K562 (cell line): Measurements from ENCODE around the gene COMMD8. TPM values are rescaled to one million over a fixed set of nuclear protein-coding genes. Genes with fewer than 3 reads are reported as not detected.

Source experiments
- ATAC-seq: fragments of 200-7000 bp; cut with Tn5 transposase; 3 replicates; pipeline ENCODE4 v1.9.1; 2020; ENCODE audit warnings: moderate library complexity
- BruUV-seq: library from RNA; stranded (reverse); fragments of 400-500 nt; replicated peaks from 2 replicates; lab custom pipeline; 2021; lab: Mats Ljungman, UMichigan
- CTCF ChIA-PET: fragments of 300-600 bp; formaldehyde crosslinking; extraction: SDS; loops from one replicate; lab custom pipeline; 2021; ENCODE audit warnings: low intra/inter-chr PET ratio; lab: Yijun Ruan, JAX
- POLR2A ChIA-PET: fragments of 300-600, 350-650 bp; sonication (Branson Sonifier 250); formaldehyde crosslinking; extraction: SDS; loops from one replicate; lab custom pipeline; 2021; ENCODE audit warnings: antibody characterized with exemption, inconsistent platforms; lab: Yijun Ruan, JAX
- DNase-seq, 4 experiments: peaks; one replicate each; pipeline versions ENCODE4 v3.0.0 to v3.0.0-alpha.2; 2011 to 2018; ENCODE audit warnings: low spot score in 3 of 4, mixed read lengths in 3 of 4; ENCODE audit errors: extremely low read depth in 1 of 4
- FAIRE-seq: peaks from 2 replicates; lab custom pipeline; 2011; peaks lifted over from hg19 to GRCh38; lab: Jason Lieb, UNC
- H2AFZ ChIP-seq: 2 replicates; pipeline ENCODE4 v1.6.0; 2011; ENCODE audit warnings: low read depth, low read length, control low read depth, inconsistent platforms
- H3K27ac ChIP-seq: fragments of 200-600 bp; 3 replicates; pipeline ENCODE4 v1.8.0; 2011; ENCODE audit warnings: low read depth, mild to moderate bottlenecking, control low read depth, inconsistent platforms, low read length, moderate library complexity, mixed read lengths; ENCODE audit errors: extremely low read depth
- H3K27me3 ChIP-seq, 2 experiments: fragments of 300-600 bp in 1 of 2; 2 replicates in 1 of 2; 3 replicates in 1 of 2; pipeline versions ENCODE4 v1.6.0 to v1.8.0; 2011; ENCODE audit warnings: inconsistent platforms in 2 of 2, low read length in 2 of 2, mild to moderate bottlenecking in 1 of 2, mixed read lengths in 1 of 2, moderate library complexity in 1 of 2; ENCODE audit not compliant: control insufficient read depth in 2 of 2, insufficient read depth in 2 of 2
- H3K36me3 ChIP-seq: fragments of 300-600 bp; 3 replicates; pipeline ENCODE4 v1.8.0; 2011; ENCODE audit warnings: mild to moderate bottlenecking, low read length, inconsistent platforms; ENCODE audit not compliant: control insufficient read depth, insufficient read depth
- H3K4me1 ChIP-seq, 2 experiments: fragments of 200-600 bp in 1 of 2; replicated peaks in 1 of 2; 2 replicates in 1 of 2; 3 replicates in 1 of 2; pipeline versions ENCODE4 v1.5.1 to v1.8.0; 2011; ENCODE audit warnings: inconsistent platforms in 2 of 2, low read length in 2 of 2, mild to moderate bottlenecking in 1 of 2, mixed read lengths in 1 of 2, moderate library complexity in 1 of 2; ENCODE audit not compliant: control insufficient read depth in 2 of 2, insufficient read depth in 2 of 2
- H3K4me2 ChIP-seq: 2 replicates; pipeline ENCODE4 v1.6.1; 2011; ENCODE audit warnings: low read length, control low read depth, inconsistent platforms, mixed read lengths; ENCODE audit not compliant: insufficient read depth
- H3K4me3 ChIP-seq: fragments of 200-600 bp; sonication (generic), shearing (Covaris generic); 2 replicates; pipeline ENCODE4 v1.5.1; 2016; ENCODE audit warnings: control low read depth, inconsistent platforms
- H3K79me2 ChIP-seq: fragments of 200-600 bp; 3 replicates; pipeline ENCODE4 v1.8.0; 2011; ENCODE audit warnings: low read length, inconsistent platforms; ENCODE audit not compliant: control insufficient read depth, insufficient read depth
- H3K9ac ChIP-seq, 2 experiments: 2 replicates each; pipeline versions ENCODE4 v1.6.0 to v1.6.1; 2011; ENCODE audit warnings: low read depth in 2 of 2, low read length in 2 of 2, control low read depth in 1 of 2, inconsistent platforms in 1 of 2, mild to moderate bottlenecking in 1 of 2, mixed read lengths in 1 of 2; ENCODE audit not compliant: insufficient read depth in 1 of 2
- H3K9me1 ChIP-seq: one replicate; pipeline ENCODE4 v1.6.0; 2011; ENCODE audit warnings: inconsistent platforms, mild to moderate bottlenecking, low read length, moderate library complexity; ENCODE audit not compliant: control insufficient read depth, insufficient read depth
- H3K9me3 ChIP-seq: replicated peaks from 2 replicates; pipeline ENCODE4 v1.5.1; 2011; ENCODE audit warnings: low read depth, low read length, inconsistent platforms; ENCODE audit not compliant: control insufficient read depth, insufficient read depth
- H4K20me1 ChIP-seq: replicated peaks from 2 replicates; pipeline ENCODE4 v1.6.1; 2011; ENCODE audit warnings: low read length, inconsistent platforms, mixed read lengths; ENCODE audit not compliant: control insufficient read depth, insufficient read depth
- SRF ChIP-seq, 2 experiments: fragments of 250-450, 450-650 bp in 1 of 2; sonication (Bioruptor Pico) in 1 of 2; sonication (generic) in 1 of 2; formaldehyde crosslinking; IDR thresholded peaks; 2 replicates each; pipeline versions ENCODE4 v1.5.0 to v1.5.1; 2020 to 2022; ENCODE audit warnings: mild to moderate bottlenecking in 1 of 2, missing genetic modification reagents in 1 of 2
- ZNF175 ChIP-seq: fragments of 200-800 bp; sonication (Bioruptor generic); IDR thresholded peaks from 2 replicates; pipeline ENCODE4 v1.6.1; 2016; ENCODE audit warnings: low read depth, mild to moderate bottlenecking, missing genetic modification characterization, missing compliant biosample characterization
- ZNF24 ChIP-seq: fragments of 450-650 bp; IDR thresholded peaks from 2 replicates; pipeline ENCODE4 v1.6.1; 2016
- WGBS: fragments of 100-300 bp; shearing (Covaris generic); methylation state at CpG from one replicate; pipeline ENCODE4 v1.1.6; 2016; ENCODE audit warnings: low coverage, mixed read lengths; ENCODE audit not compliant: insufficient coverage; ENCODE audit errors: missing lambda C conversion rate; 5-methylcytosine and 5-hydroxymethylcytosine counted together
- in situ Hi-C: fragments of 300-500 bp; cut with MboI; formaldehyde crosslinking; loops from 4 replicates; pipeline ENCODE4 v1.15.0; 2018; ENCODE audit warnings: inconsistent platforms, mixed read lengths
- intact Hi-C: fragments of 100-400 bp; cut with micrococcal nuclease; formaldehyde crosslinking; loops from 2 replicates; pipeline ENCODE4 v1.14.2; 2022
- polyA plus RNA-seq, 8 experiments: library from polyadenylated mRNA; depleted of rRNA in 4 of 8; stranded (reverse) in 5 of 8; unstranded in 3 of 8; fragments of >200 nt; fragmentation: Nextera tagmentation in 2 of 8; fragmentation: Illumina TruSeq in 1 of 8; extraction: Ambion mirVana in 2 of 8; extraction: Trizol in 1 of 8; gene quantifications; 2 replicates each; pipeline versions ENCODE4 v1.2.1 to v1.2.3, GENCODE V29; 2011 to 2014; ENCODE audit warnings: inconsistent platforms in 1 of 8, missing spikeins in 1 of 8
- total RNA-seq, 7 experiments: library from RNA; depleted of rRNA in 6 of 7; stranded (reverse); fragments of >200 nt in 6 of 7; fragmentation: Illumina TruSeq in 2 of 7; extraction: Trizol in 2 of 7; gene quantifications; 2 replicates each; pipeline versions ENCODE4 v1.2.1 to v1.2.3, GENCODE V29; 2011 to 2021; ENCODE audit warnings: low replicate concordance in 1 of 7
- TF ChIP-seq, protein P1 (sequence below), 2 experiments: fragments of 250-450 bp in 1 of 2; fragments of 450-650 bp in 1 of 2; sonication (Bioruptor Pico) in 1 of 2; IDR thresholded peaks; 2 replicates each; pipeline versions ENCODE4 v1.6.1 to v1.8.0; 2016 to 2021; ENCODE audit warnings: mild to moderate bottlenecking in 2 of 2, moderate library complexity in 2 of 2, missing compliant biosample characterization in 1 of 2, missing genetic modification characterization in 1 of 2

COMMD8 gene
- total and polyA plus RNA-seq, 9 of the 15 experiments (the other 6 are each of a cell fraction or from before 2014, with no cell fraction given), result 7.6 to 41.0 (median 13.1) TPM

DNA sequence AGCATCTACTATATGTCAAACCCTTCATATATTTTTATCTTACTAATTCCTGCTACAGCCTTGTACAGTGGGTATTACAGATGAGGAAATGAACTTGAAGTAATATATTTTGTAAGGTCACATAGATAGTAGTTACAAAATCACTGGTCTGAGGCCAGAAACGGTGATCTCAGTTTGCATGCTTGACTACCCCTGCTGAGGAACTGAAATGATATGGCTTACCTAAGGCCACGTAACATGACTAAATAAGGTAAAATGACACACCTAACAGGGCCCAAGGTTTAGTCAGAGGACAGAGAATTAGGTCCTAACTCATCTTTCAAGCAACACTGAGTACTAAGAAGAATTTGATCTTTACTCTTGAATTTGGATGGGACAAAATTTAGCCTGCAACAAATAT is 1.5 kb upstream of the COMMD8 start:
- no TSS peak for BruUV-seq
- Histone ChIP-seq H3K27me3 (no peaks in the 10 kb centered on the region), H3K27ac (no peak overlapping the region), H3K4me2 (no peak overlapping the region), H4K20me1 (no peaks in the 10 kb centered on the region), H3K4me3 (no peak overlapping the region), H3K4me1 (peaks cover 2 to 5% of the 10 kb centered on the region in 2 experiments; a peak in 3 of 5 replicates)
- no peak for DNase-seq
- in situ Hi-C loops, result no loop called here
- POLR2A ChIA-PET, result no interaction called here
- no peak for FAIRE-seq
- CTCF ChIA-PET, result no interaction called here
- TF ChIP-seq SRF (CRISPR knock-in tag; IDR thresholded peaks at IDR 0.05) (peak in 1 of 2 experiments; percentile 49; a peak in 1 of 4 replicates), ZNF175 (no peak)
- TF ChIP-seq, all 486 proteins: peak for 1
- ATAC-seq, result no peak
- no peaks in the 10 kb centered on the region for H3K79me2 ChIP-seq
- intact Hi-C loops, result no loop called here
- H3K9me3 ChIP-seq, result no peaks in the 10 kb centered on the region
- WGBS, result 30% methylated on average over 2 of the region's 2 CpGs
- no peaks in the 10 kb centered on the region for H3K36me3 ChIP-seq
- H2AFZ ChIP-seq, result no peak overlapping the region
- H3K9me1 ChIP-seq, result no peaks in the 10 kb centered on the region
- no peak overlapping the region for H3K9ac ChIP-seq

DNA sequence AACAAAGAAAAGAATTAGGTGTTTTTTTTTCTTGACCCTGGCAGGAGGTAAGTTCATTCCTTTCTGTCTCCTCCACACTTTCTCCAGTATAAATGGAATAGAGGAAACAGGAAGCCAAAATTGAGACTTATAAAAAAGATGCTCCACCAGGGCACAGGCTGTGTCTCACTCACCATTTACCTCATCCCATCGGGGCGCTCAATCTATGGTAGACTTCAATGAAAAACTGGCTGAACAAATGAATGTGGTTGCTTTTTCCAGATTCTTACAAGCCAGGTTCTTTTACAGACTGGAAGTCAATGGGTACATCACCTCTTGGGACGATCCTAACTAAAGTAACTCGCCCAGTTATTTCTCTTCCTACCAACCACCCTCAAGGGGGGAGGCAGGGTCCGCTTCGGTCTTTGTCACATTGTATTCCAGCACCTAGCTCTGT is 685 bp downstream of the COMMD8 start:
- in situ Hi-C loops, result no loop called here
- POLR2A ChIA-PET, result interaction anchor here (0.6 to 1.5 kb wide), 3 partner anchors 9 to 477 kb away, joined by 3 to 5 read pairs (median 4); no protein-coding TSS in a partner anchor
- no TSS peak for BruUV-seq
- peak overlapping the region; percentile 27; the same call in 2 of the 3 replicates for H3K27ac ChIP-seq
- no peaks in the 10 kb centered on the region for H3K9me3 ChIP-seq
- CTCF ChIA-PET, result no interaction called here
- no peaks in the 10 kb centered on the region for H4K20me1 ChIP-seq
- H3K36me3 ChIP-seq, result peaks cover 2% of the 10 kb centered on the region; the same call in 1 of the 3 replicates
- WGBS, result 10% methylated on average over 6 of the region's 6 CpGs
- peak overlapping the region; percentile 93 for H2AFZ ChIP-seq
- no peaks in the 10 kb centered on the region for H3K79me2 ChIP-seq
- TF ChIP-seq, protein P1, sequence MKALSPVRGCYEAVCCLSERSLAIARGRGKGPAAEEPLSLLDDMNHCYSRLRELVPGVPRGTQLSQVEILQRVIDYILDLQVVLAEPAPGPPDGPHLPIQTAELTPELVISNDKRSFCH (CRISPR knock-in tag; IDR thresholded peaks at IDR 0.05), result no peak
- TF ChIP-seq, protein P1 (tag; IDR thresholded peaks at IDR 0.05), result no peak
- 0 out of 2 replicates have a peak, but pooled peaks have one; percentile 48 for TF ChIP-seq ZNF24
- intact Hi-C loops, result no loop called here
- H3K4me1 ChIP-seq, result peaks cover 2 to 5% of the 10 kb centered on the region in 2 experiments; a peak in 3 of 5 replicates
- no peak for FAIRE-seq
- peak overlapping the region; percentile 61 for H3K4me3 ChIP-seq
- H3K9me1 ChIP-seq, result no peaks in the 10 kb centered on the region
- peak overlapping the region; percentile 90 for H3K4me2 ChIP-seq
- H3K27me3 ChIP-seq, result no peaks in the 10 kb centered on the region
- no peak for DNase-seq
- ATAC-seq, result peak; percentile 65
- H3K9ac ChIP-seq, result peak overlapping the region; percentile 63 to 79
